Heart right ventricle (tissue), 16 donors: ENCODE data around the gene ARMH3. TPM values are rescaled to one million over a fixed set of nuclear protein-coding genes. Genes with fewer than 3 reads are reported as not detected.

Experiments used
- ATAC-seq, 8 donors: fragments of 200-7000 bp; cut with Tn5 transposase; one replicate each; pipeline ENCODE4 v1.9.1; 2020; ENCODE audit warnings: mild to moderate bottlenecking in 8 of 8, moderate library complexity in 8 of 8, moderate number of reproducible peaks in 1 of 8
- DNase-seq, 2 donors: peaks; one replicate each; pipeline ENCODE4 v3.0.0-alpha.2; 2020
- H3K27ac ChIP-seq, 10 donors: fragments of 200-600 bp; sonication (generic) in 2 of 10; one replicate each; pipeline versions ENCODE4 v1.5.0 to v1.8.0; 2020 to 2022; ENCODE audit warnings: mild to moderate bottlenecking in 3 of 10
- H3K27me3 ChIP-seq, 7 donors: fragments of 200-600 bp; one replicate each; pipeline ENCODE4 v1.8.0; 2021 to 2022; ENCODE audit warnings: mild to moderate bottlenecking in 2 of 7
- H3K36me3 ChIP-seq, 9 donors: fragments of 200-600 bp; sonication (generic) in 1 of 9; one replicate each; pipeline versions ENCODE4 v1.5.0 to v1.8.0; 2020 to 2022; ENCODE audit warnings: mild to moderate bottlenecking in 2 of 9
- H3K4me1 ChIP-seq, 9 donors: fragments of 200-600 bp; sonication (generic) in 1 of 9; one replicate each; pipeline versions ENCODE4 v1.5.0 to v1.8.0; 2020 to 2022; ENCODE audit warnings: mild to moderate bottlenecking in 4 of 9
- H3K4me3 ChIP-seq, 10 donors: fragments of 200-600 bp; sonication (generic) in 2 of 10; one replicate each; pipeline versions ENCODE4 v1.5.0 to v1.8.0; 2020 to 2022; ENCODE audit warnings: mild to moderate bottlenecking in 7 of 10, moderate library complexity in 2 of 10
- H3K9me3 ChIP-seq, 11 donors: fragments of 200-600 bp in 10 of 11; sonication (generic) in 2 of 11; one replicate each; pipeline versions ENCODE4 v1.5.0 to v1.8.0; 2013 to 2022; ENCODE audit warnings: mild to moderate bottlenecking in 2 of 11, control low read depth in 1 of 11, moderate library complexity in 1 of 11
- WGBS, 2 donors: extraction: QIAGEN DNeasy Blood & Tissue Kit; methylation state at CpG; one replicate each; pipeline ENCODE4 v1.1.7; 2013; ENCODE audit warnings: inconsistent platforms in 1 of 2; 5-methylcytosine and 5-hydroxymethylcytosine counted together
- intact Hi-C, 10 donors: fragments of 100-400 bp; cut with DNase I; formaldehyde crosslinking; loops; one replicate each; pipeline versions ENCODE4 v1.11.1 to v1.14.2; 2022
- polyA plus RNA-seq, 2 donors: library from polyadenylated mRNA; stranded (reverse); fragments of 200-250 nt; gene quantifications; one replicate each; pipeline ENCODE4 v1.2.3, GENCODE V29; 2013
- total RNA-seq, 10 donors: library from RNA; stranded (reverse); fragmentation: NEBNext Ultra II Directional in 3 of 10; extraction: Animal tissue kit (Norgen Biotek cat#: 25700) in 3 of 10; gene quantifications; one replicate each; pipeline versions ENCODE4 v1.2.1 to v1.2.4, GENCODE V29; 2021 to 2023
- TF ChIP-seq, protein P1 (sequence below), 9 donors: fragments of 200-600 bp; sonication (generic) in 2 of 9; IDR thresholded peaks; one replicate each; pipeline versions ENCODE4 v1.5.0 to v1.8.0; 2021 to 2022; ENCODE audit warnings: antibody characterized with exemption in 9 of 9, mild to moderate bottlenecking in 5 of 9, moderate library complexity in 1 of 9
- donor health status: Arrhythmogenic right ventricular cardiomyopathy.
- donor health status: ischemic (EF 13 %, LVEDD 7.1; RV severe dilation, severe dysfunction).
- donor health status: healthy with polysubstance abuse.
- donor health status: DM: no; HTN: yes; CAD: no.
- donor health status: DM: no; HTN: no; CAD: no.
- donor health status: ischemic (EF 25% LVEDD 6.9; RV normal size, moderate dysfunction).
- donor health status: ischemic (EF 25% LVEDD 5.7; RV mildly dilated, moderate dysfunction).
- donor health status: healthy.
- donor health status: DM: yes; HTN: yes; CAD: no.
- donor health status: Ischemic cardiomyopathy.
- donor health status: ischemic (EF 35%, LVEDD 5.7; RV mildly dilated, moderate dysfunction).
- donor health status: nonischemic (EF 11% LVEDD 7.7; RV severe dilation, severe dysfunction).
- donor health status: DM: yes; HTN: yes; CAD: no.
- donor health status: PGD.
- donor health status: ischemic (EF 29% LVEDD 5.4; RV normal size, mild dysfunction).
- donor health status: nonischemic (EF 23%, LVEDD 6.1; RV moderate dilation, normal function).

ARMH3 gene
- total and polyA plus RNA-seq, 12 donors, result 24.1 to 96.8 (median 54.1) TPM

DNA sequence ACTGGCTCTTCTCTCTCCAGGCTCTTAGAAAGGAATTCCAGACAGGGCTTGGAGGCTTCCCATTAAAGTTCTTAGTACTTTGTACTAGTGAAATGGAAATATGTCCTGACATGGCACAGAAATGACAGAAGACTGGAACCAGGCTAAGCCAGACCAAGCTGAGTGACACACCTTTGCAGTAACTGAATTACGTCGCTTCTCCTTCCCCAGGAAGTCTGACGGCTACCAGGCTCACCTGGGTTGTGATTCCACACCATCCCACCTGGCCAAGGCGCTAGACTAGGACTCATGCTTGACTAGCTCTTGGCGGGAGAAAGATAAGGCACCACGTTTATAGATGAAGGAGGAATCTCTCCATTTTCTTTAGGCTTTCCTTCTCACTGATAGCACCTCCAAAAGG, 161.7 kb downstream of the ARMH3 start:
- DNase-seq, result no peak
- Histone ChIP-seq H3K4me1 (peaks cover 0 to 68% (median 30%) of the 10 kb centered on the region in 9 donors), H3K4me3 (no peak overlapping the region), H3K27ac (peak overlapping the region in 9 of 10 donors; percentile 1 to 84 (median 72)), H3K36me3 (peaks cover 0 to under 1% (median 0%) of the 10 kb centered on the region in 9 donors), H3K27me3 (no peaks in the 10 kb centered on the region), H3K9me3 (no peaks in the 10 kb centered on the region)
- peak in 7 of 8 donors; percentile 29 to 55 (median 48) for ATAC-seq
- WGBS, 2 donors, result 72 to 75% methylated on average over 6 of the region's 6 CpGs
- intact Hi-C loops, result loop anchor here in 5 of 10 donors (5.0 to 10.0 kb wide), 2 partner anchors 68 to 71 kb away; no protein-coding TSS in a partner anchor
- TF ChIP-seq, protein P1, sequence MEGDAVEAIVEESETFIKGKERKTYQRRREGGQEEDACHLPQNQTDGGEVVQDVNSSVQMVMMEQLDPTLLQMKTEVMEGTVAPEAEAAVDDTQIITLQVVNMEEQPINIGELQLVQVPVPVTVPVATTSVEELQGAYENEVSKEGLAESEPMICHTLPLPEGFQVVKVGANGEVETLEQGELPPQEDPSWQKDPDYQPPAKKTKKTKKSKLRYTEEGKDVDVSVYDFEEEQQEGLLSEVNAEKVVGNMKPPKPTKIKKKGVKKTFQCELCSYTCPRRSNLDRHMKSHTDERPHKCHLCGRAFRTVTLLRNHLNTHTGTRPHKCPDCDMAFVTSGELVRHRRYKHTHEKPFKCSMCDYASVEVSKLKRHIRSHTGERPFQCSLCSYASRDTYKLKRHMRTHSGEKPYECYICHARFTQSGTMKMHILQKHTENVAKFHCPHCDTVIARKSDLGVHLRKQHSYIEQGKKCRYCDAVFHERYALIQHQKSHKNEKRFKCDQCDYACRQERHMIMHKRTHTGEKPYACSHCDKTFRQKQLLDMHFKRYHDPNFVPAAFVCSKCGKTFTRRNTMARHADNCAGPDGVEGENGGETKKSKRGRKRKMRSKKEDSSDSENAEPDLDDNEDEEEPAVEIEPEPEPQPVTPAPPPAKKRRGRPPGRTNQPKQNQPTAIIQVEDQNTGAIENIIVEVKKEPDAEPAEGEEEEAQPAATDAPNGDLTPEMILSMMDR (IDR thresholded peaks at IDR 0.05), result no peak

DNA sequence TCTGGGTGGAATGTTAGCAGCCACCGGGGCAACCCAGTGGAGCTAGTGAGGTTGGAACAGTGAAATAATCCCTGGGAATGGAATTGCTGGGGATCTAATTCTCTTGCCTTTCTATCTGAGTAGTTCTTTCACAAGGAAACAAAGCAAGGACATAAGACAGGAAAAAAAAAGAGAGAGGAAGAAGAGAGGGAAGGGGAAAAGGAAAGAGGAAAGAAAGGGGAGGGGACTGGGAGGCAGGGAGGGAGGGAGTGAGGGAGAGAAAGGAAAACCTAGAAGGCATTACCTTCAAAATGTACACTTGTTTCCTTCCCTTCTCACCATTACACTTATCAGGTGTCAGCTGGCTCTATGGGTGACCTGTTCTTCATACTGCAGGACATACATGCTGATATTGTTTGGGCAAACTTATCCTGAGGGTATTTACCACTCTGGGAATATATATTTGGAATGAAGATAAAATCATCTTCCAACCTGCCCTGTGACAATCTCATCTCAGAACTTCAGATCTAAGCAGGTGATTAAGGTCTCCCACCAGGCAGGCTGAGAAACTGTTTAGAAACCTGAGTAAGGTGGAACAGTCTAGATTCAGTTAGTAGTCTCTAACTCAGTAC, 162.4 kb downstream of the ARMH3 start:
- TF ChIP-seq, protein P1 (IDR thresholded peaks at IDR 0.05), result no peak
- intact Hi-C loops, result loop anchor here in 5 of 10 donors (5.0 to 10.0 kb wide), 2 partner anchors 69 to 71 kb away; no protein-coding TSS in a partner anchor
- H3K27ac ChIP-seq, result peak overlapping the region in 8 of 10 donors; percentile 36 to 84 (median 72)
- peak in 3 of 8 donors; percentile 3 to 40 (median 26) for ATAC-seq
- DNase-seq, result no peak
- peaks cover 0 to 75% (median 36%) of the 10 kb centered on the region in 9 donors for H3K4me1 ChIP-seq
- H3K27me3 ChIP-seq, result no peaks in the 10 kb centered on the region
- no peaks in the 10 kb centered on the region for H3K9me3 ChIP-seq
- H3K36me3 ChIP-seq, result peaks cover 0 to 7% (median 0%) of the 10 kb centered on the region in 9 donors
- WGBS, 2 donors, result 64 to 78% methylated on average over 1 of the region's 1 CpG
- H3K4me3 ChIP-seq, result no peak overlapping the region

DNA sequence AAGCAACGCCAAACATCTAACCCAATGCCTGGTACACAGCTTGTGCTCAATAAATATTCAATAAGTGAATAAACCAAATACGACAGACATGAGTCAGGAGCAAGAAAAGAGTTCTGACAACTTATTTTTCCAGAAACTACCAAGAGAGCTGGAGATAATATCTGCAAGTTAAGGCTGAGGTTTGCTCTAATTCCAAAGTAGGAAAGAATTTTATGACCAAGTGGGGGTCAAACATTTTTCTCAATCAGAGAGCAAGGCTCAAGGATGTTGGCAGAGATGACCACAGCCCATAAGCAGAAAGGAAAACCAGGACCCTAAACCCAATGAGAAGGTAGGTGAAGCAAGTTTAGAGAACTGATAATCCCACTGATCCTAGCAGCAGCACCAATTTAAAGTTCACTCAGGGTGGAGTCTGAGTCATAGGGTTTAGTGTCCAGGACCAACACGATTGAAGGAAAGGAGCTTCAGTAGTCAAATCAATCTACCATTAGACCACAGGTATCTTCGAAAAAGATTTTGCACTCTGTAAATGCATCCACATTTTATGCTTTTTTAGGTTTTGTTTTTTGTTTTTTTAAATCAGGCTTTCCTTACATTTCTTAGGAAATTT, 163.1 kb downstream of the ARMH3 start:
- Histone ChIP-seq H3K4me3 (no peak overlapping the region), H3K4me1 (peaks cover 0 to 75% (median 37%) of the 10 kb centered on the region in 9 donors), H3K27me3 (no peaks in the 10 kb centered on the region), H3K9me3 (no peaks in the 10 kb centered on the region), H3K36me3 (peaks cover 0 to 13% (median 0%) of the 10 kb centered on the region in 9 donors), H3K27ac (peak overlapping the region in 7 of 10 donors; percentile 24 to 84 (median 72))
- 84% methylated on average over 4 of the region's 4 CpGs for WGBS, 2 donors
- TF ChIP-seq, protein P1 (IDR thresholded peaks at IDR 0.05), result no peak
- ATAC-seq (no peak), DNase-seq (no peak)
- intact Hi-C loops, result loop anchor here in 5 of 10 donors (5.0 to 10.0 kb wide), 2 partner anchors 69 to 72 kb away; no protein-coding TSS in a partner anchor
